Right lung (tissue), 5 donors: ENCODE data around the gene FOXA1. TPM values are rescaled to one million over a fixed set of nuclear protein-coding genes. Genes with fewer than 3 reads are reported as not detected.

Experiments used
- DNase-seq, 2 donors: peaks; one replicate each; pipeline ENCODE4 v3.0.0-alpha.2; 2013
- polyA plus RNA-seq, 5 donors: library from polyadenylated mRNA; unstranded; fragments of 120-200 nt; gene quantifications; one replicate each; pipeline versions ENCODE4 v1.2.1 to v1.2.3, GENCODE V29; 2013; ENCODE audit warnings: inconsistent platforms in 1 of 5, low replicate concordance in 1 of 5; ENCODE audit not compliant: insufficient read length in 5 of 5, insufficient read depth in 1 of 5

Gene FOXA1
- polyA plus RNA-seq, 5 donors = 39.6 to 55.6 (median 45.5) TPM

GRCh38 chr14:37606678-37607077 lies 11.6 kb upstream of the FOXA1 start:
- DNase-seq = no peak

- DNase-seq = no peak
Measured at GRCh38 chr14:37603688-37604251, 8.7 kb upstream of the FOXA1 start.

- DNase-seq = no peak
Measured at GRCh38 chr14:37602605-37603453, 7.8 kb upstream of the FOXA1 start.

- no peak for DNase-seq
Measured at GRCh38 chr14:37601865-37602264, 6.8 kb upstream of the FOXA1 start.

GRCh38 chr14:37600880-37601741 lies 6.1 kb upstream of the FOXA1 start:
- no peak for DNase-seq

GRCh38 chr14:37599507-37600368 lies 4.7 kb upstream of the FOXA1 start:
- DNase-seq = peak; percentile 24 to 32

- DNase-seq = no peak
Measured at GRCh38 chr14:37598747-37599506, 3.9 kb upstream of the FOXA1 start.

- DNase-seq = peak; percentile 24 to 32
Measured at GRCh38 chr14:37597914-37598746, 3.1 kb upstream of the FOXA1 start.

GRCh38 chr14:37597538-37597913 lies 2.5 kb upstream of the FOXA1 start:
- peak; percentile 32 for DNase-seq

- no peak for DNase-seq
Measured at GRCh38 chr14:37596790-37597472, 1.9 kb upstream of the FOXA1 start.

GRCh38 chr14:37595809-37596621 lies 966 bp upstream of the FOXA1 start:
- peak; percentile 62 to 68 for DNase-seq

GRCh38 chr14:37594238-37594970 lies 645 bp downstream of the FOXA1 start:
- DNase-seq = peak; percentile 72 to 76

- DNase-seq = peak in 1 of 2 donors; percentile 24
Measured at GRCh38 chr14:37593511-37594237, 1.4 kb downstream of the FOXA1 start.

- DNase-seq = peak; percentile 25 to 31
Measured at GRCh38 chr14:37592482-37593408, 2.3 kb downstream of the FOXA1 start.

- DNase-seq = peak; percentile 22 to 38
Measured at GRCh38 chr14:37591941-37592481, 3.0 kb downstream of the FOXA1 start.
